DOHH2 (cell line): Measurements from ENCODE around the gene BORA.

Experiments used
- H3F3A ChIP-seq: fragments of 200-600 bp; sonication (generic), shearing (Covaris generic); 2 replicates; pipeline ENCODE4 v1.6.0; 2016; ENCODE audit warnings: antibody characterized with exemption, mild to moderate bottlenecking; ENCODE audit not compliant: control insufficient read depth, insufficient read depth
- H3K27ac ChIP-seq: fragments of 200-600 bp; sonication (generic); 2 replicates; pipeline ENCODE4 v1.5.1; 2014; ENCODE audit warnings: low read depth, mild to moderate bottlenecking, low read length, moderate library complexity
- H3K27me3 ChIP-seq: fragments of 200-600 bp; sonication (generic); 2 replicates; pipeline ENCODE4 v1.6.1; 2014; ENCODE audit warnings: mild to moderate bottlenecking, low read length, mixed read lengths; ENCODE audit not compliant: control insufficient read depth
- H3K36me3 ChIP-seq: fragments of 200-600 bp; sonication (generic); 2 replicates; pipeline ENCODE4 v1.6.1; 2014; ENCODE audit warnings: mild to moderate bottlenecking, low read length, moderate library complexity, mixed read lengths; ENCODE audit not compliant: control insufficient read depth
- H3K4me1 ChIP-seq: fragments of 200-600 bp; sonication (generic); 2 replicates; pipeline ENCODE4 v1.6.1; 2014; ENCODE audit warnings: mild to moderate bottlenecking, low read length, mixed read lengths; ENCODE audit not compliant: control insufficient read depth
- H3K4me2 ChIP-seq: fragments of 200-600 bp; sonication (generic); 2 replicates; pipeline ENCODE4 v1.6.0; 2014; ENCODE audit warnings: mild to moderate bottlenecking, low read length, moderate library complexity
- H3K4me3 ChIP-seq: fragments of 200-600 bp; sonication (generic); 2 replicates; pipeline ENCODE4 v1.5.1; 2014; ENCODE audit warnings: mild to moderate bottlenecking, low read length, mixed read lengths
- H3K79me2 ChIP-seq: fragments of 200-600 bp; sonication (generic); 2 replicates; pipeline ENCODE4 v1.6.1; 2014; ENCODE audit warnings: mild to moderate bottlenecking, low read length, mixed read lengths; ENCODE audit not compliant: control insufficient read depth
- H3K9me2 ChIP-seq: fragments of 200-600 bp; sonication (generic); replicated peaks from 2 replicates; pipeline ENCODE4 v1.6.1; 2014; ENCODE audit warnings: mild to moderate bottlenecking, low read length, mixed read lengths; ENCODE audit not compliant: control insufficient read depth
- H3K9me3 ChIP-seq: fragments of 200-600 bp; sonication (generic); 2 replicates; pipeline ENCODE4 v1.6.1; 2014; ENCODE audit warnings: antibody characterized with exemption, low read length, mixed read lengths; ENCODE audit not compliant: control insufficient read depth, insufficient read depth
- H4K20me1 ChIP-seq: fragments of 200-600 bp; sonication (generic); 2 replicates; pipeline ENCODE4 v1.6.0; 2014; ENCODE audit warnings: low read depth, mild to moderate bottlenecking, antibody characterized with exemption, low read length, moderate library complexity; ENCODE audit not compliant: control insufficient read depth, insufficient read depth
- EZH2phosphoT487 ChIP-seq: fragments of 200-600 bp; sonication (generic); IDR thresholded peaks from 2 replicates; pipeline ENCODE4 v1.6.1; 2017; ENCODE audit warnings: borderline replicate concordance, mild to moderate bottlenecking, antibody characterized with exemption, low read length, moderate library complexity, mixed read lengths
- TF ChIP-seq, protein P1 (sequence below): fragments of 200-600 bp; sonication (generic); IDR thresholded peaks from one replicate; pipeline ENCODE4 v1.5.1; 2014; ENCODE audit warnings: antibody characterized with exemption, mild to moderate bottlenecking, low read depth, low read length; ENCODE audit not compliant: poor library complexity, severe bottlenecking

Gene BORA

DNA sequence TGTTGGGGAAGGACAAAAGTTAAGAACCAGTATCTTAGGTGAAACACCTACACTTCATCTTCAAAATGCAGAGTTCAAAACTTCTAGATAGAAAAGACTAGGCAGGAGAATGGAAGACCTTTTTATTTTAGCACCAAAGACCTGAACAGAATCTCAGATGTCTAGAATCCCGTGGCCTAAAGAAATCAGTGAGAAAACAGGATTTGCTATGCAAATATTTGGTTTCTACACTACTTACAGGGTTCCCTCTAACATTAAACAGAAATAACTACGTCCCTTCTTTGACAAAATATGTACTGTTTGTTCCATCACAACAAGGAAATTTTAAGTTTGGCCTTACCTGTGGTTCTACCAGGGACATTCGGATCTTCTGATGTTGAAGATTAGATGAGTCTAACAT, 32.5 kb downstream of the BORA start:
- TF ChIP-seq, protein P1, sequence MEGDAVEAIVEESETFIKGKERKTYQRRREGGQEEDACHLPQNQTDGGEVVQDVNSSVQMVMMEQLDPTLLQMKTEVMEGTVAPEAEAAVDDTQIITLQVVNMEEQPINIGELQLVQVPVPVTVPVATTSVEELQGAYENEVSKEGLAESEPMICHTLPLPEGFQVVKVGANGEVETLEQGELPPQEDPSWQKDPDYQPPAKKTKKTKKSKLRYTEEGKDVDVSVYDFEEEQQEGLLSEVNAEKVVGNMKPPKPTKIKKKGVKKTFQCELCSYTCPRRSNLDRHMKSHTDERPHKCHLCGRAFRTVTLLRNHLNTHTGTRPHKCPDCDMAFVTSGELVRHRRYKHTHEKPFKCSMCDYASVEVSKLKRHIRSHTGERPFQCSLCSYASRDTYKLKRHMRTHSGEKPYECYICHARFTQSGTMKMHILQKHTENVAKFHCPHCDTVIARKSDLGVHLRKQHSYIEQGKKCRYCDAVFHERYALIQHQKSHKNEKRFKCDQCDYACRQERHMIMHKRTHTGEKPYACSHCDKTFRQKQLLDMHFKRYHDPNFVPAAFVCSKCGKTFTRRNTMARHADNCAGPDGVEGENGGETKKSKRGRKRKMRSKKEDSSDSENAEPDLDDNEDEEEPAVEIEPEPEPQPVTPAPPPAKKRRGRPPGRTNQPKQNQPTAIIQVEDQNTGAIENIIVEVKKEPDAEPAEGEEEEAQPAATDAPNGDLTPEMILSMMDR, result no peak
- no peak for TF ChIP-seq EZH2phosphoT487
- no peaks in the 10 kb centered on the region for H3K27me3 ChIP-seq
- peak overlapping the region; percentile 34 for H3K27ac ChIP-seq
- H3K4me2 ChIP-seq, result peak overlapping the region; percentile 21; the same call in 1 of the 2 replicates
- no peaks in the 10 kb centered on the region for H3K9me2 ChIP-seq
- H3K79me2 ChIP-seq, result peaks cover 4% of the 10 kb centered on the region
- H4K20me1 ChIP-seq, result 0 out of 2 replicates have a peak, but pooled peaks cover 4% of the 10 kb centered on the region
- H3K4me1 ChIP-seq, result peaks cover 24% of the 10 kb centered on the region
- H3F3A ChIP-seq, result peaks cover 11% of the 10 kb centered on the region
- no peaks in the 10 kb centered on the region for H3K9me3 ChIP-seq
- H3K4me3 ChIP-seq, result no peak overlapping the region
- peaks cover 92% of the 10 kb centered on the region for H3K36me3 ChIP-seq

DNA sequence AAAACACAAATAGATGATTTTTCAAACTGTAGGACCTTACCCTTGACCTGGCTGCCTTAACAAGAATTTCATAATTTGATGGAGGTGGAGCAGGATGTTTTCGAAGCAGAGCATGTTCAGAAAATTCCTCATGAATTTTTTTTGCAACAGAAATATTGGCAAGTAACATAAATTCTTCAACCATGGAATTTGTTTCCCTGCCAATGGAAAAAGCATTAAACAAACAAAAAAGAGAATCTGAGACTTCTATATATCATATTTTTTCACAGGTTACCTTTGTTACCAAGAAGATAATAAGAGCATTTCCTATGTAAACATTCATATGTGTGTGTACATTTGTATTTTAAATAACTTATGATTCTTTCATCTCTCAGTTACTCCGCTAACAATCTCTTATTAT, 35.7 kb downstream of the BORA start:
- Histone ChIP-seq H3K9me2 (no peaks in the 10 kb centered on the region), H3K4me3 (no peak overlapping the region), H3K79me2 (no peaks in the 10 kb centered on the region), H3K4me1 (peaks cover 24% of the 10 kb centered on the region), H3K4me2 (no peak overlapping the region), H3K9me3 (no peaks in the 10 kb centered on the region), H3F3A (peaks cover 3% of the 10 kb centered on the region), H3K36me3 (peaks cover 99% of the 10 kb centered on the region), H3K27me3 (no peaks in the 10 kb centered on the region), H3K27ac (no peak overlapping the region), H4K20me1 (no peaks in the 10 kb centered on the region)
- TF ChIP-seq, protein P1, result no peak
- TF ChIP-seq EZH2phosphoT487, result no peak

DNA sequence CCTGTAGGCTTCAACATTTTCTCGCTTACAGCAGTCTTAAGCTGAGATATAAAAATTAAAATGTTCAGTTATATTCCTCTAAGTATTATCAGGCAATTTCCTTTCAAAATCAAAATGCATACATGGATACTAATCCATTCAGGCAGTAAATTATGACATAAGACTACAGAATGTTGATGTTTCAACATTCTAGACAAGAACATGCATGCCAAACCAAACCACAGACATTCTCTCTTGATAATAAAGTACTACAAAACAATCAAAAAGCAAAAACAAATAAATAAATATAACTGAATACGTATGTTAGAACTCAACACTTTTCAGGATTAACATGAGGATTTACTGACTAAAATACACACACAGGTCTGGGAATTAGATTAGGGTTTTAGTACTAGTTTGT, 46.3 kb downstream of the BORA start:
- Histone ChIP-seq H3K9me3 (no peaks in the 10 kb centered on the region), H3F3A (no peaks in the 10 kb centered on the region; the same call in 1 of the 2 replicates), H3K4me2 (no peak overlapping the region), H3K36me3 (peaks cover 96% of the 10 kb centered on the region), H4K20me1 (0 out of 2 replicates have a peak, but pooled peaks cover 2% of the 10 kb centered on the region), H3K79me2 (peaks cover 26% of the 10 kb centered on the region), H3K27ac (no peak overlapping the region), H3K4me3 (no peak overlapping the region), H3K27me3 (no peaks in the 10 kb centered on the region), H3K9me2 (no peaks in the 10 kb centered on the region), H3K4me1 (peaks cover under 1% of the 10 kb centered on the region)
- TF ChIP-seq, protein P1, result no peak
- TF ChIP-seq EZH2phosphoT487, result no peak
